CD14-positive monocyte (primary cell): ENCODE results near the gene PAXIP1. TPM values are rescaled to one million over a fixed set of nuclear protein-coding genes. Genes with fewer than 3 reads are reported as not detected.

ENCODE experiments used
- DNase-seq, 3 donors: peaks; one replicate each; pipeline ENCODE4 v3.0.0-alpha.2; 2011 to 2022
- H2AFZ ChIP-seq: 2 replicates; pipeline ENCODE4 v1.6.0; 2012; ENCODE audit warnings: mild to moderate bottlenecking, low read depth, low read length, inconsistent platforms; ENCODE audit not compliant: insufficient read depth, poor library complexity, severe bottlenecking
- H3K27ac ChIP-seq, 2 donors: 1 replicate in 1 of 2; 2 replicates in 1 of 2; pipeline ENCODE4 v1.5.1; 2012 to 2013; ENCODE audit warnings: low read length in 2 of 2, control low read depth in 1 of 2, inconsistent platforms in 1 of 2, low read depth in 1 of 2, mild to moderate bottlenecking in 1 of 2
- H3K27me3 ChIP-seq, 2 donors: one replicate each; pipeline versions ENCODE4 v1.6.0 to v1.6.1; 2011 to 2013; ENCODE audit warnings: low read length in 2 of 2; ENCODE audit not compliant: control insufficient read depth in 2 of 2, insufficient read depth in 2 of 2
- H3K36me3 ChIP-seq, 2 donors: replicated peaks in 1 of 2; 1 replicate in 1 of 2; 2 replicates in 1 of 2; pipeline versions ENCODE4 v1.5.1 to v1.6.1; 2012 to 2013; ENCODE audit warnings: low read length in 2 of 2, control low read depth in 1 of 2, inconsistent platforms in 1 of 2, mild to moderate bottlenecking in 1 of 2; ENCODE audit not compliant: insufficient read depth in 2 of 2, control insufficient read depth in 1 of 2
- H3K4me1 ChIP-seq, 2 donors: 1 replicate in 1 of 2; 2 replicates in 1 of 2; pipeline versions ENCODE4 v1.5.1 to v1.6.1; 2012 to 2013; ENCODE audit warnings: low read length in 2 of 2, control low read depth in 1 of 2, inconsistent platforms in 1 of 2, mild to moderate bottlenecking in 1 of 2, moderate library complexity in 1 of 2; ENCODE audit not compliant: insufficient read depth in 2 of 2, control insufficient read depth in 1 of 2
- H3K4me2 ChIP-seq: replicated peaks from 2 replicates; pipeline ENCODE3; 2012; ENCODE audit warnings: low read length, moderate library complexity, mild to moderate bottlenecking; ENCODE audit not compliant: poor library complexity, severe bottlenecking; ENCODE audit errors: extremely low read depth
- H3K4me3 ChIP-seq, 3 experiments: fragments of 200-600 bp in 1 of 3; sonication (generic) in 1 of 3; replicated peaks in 1 of 3; 1 replicate in 2 of 3; 2 replicates in 1 of 3; pipeline ENCODE4 v1.5.1; 2011 to 2013; ENCODE audit warnings: low read length in 3 of 3, mild to moderate bottlenecking in 3 of 3, control low read depth in 2 of 3, low read depth in 2 of 3, inconsistent platforms in 1 of 3, moderate library complexity in 1 of 3
- H3K79me2 ChIP-seq: 2 replicates; pipeline ENCODE4 v1.6.0; 2012; ENCODE audit warnings: mild to moderate bottlenecking, control low read depth, inconsistent platforms, low read length, moderate library complexity; ENCODE audit not compliant: insufficient read depth
- H3K9ac ChIP-seq: 2 replicates; pipeline ENCODE4 v1.6.0; 2017; ENCODE audit warnings: low read length, mild to moderate bottlenecking; ENCODE audit not compliant: insufficient read depth, poor library complexity, severe bottlenecking
- H3K9me3 ChIP-seq, 2 donors: replicated peaks in 1 of 2; 1 replicate in 1 of 2; 2 replicates in 1 of 2; pipeline versions ENCODE4 v1.5.1 to v1.6.1; 2012 to 2013; ENCODE audit warnings: low read length in 2 of 2, control low read depth in 1 of 2; ENCODE audit not compliant: control insufficient read depth in 1 of 2, insufficient read depth in 1 of 2
- H4K20me1 ChIP-seq: 2 replicates; pipeline ENCODE4 v1.6.0; 2012; ENCODE audit warnings: mild to moderate bottlenecking, low read length, control low read depth, moderate library complexity; ENCODE audit not compliant: insufficient read depth
- H3K27ac Mint-ChIP-seq, 7 donors: one replicate each; pipeline ENCODE4 v1.8.0; 2020; ENCODE audit warnings: mild to moderate bottlenecking in 7 of 7, mixed read lengths in 7 of 7, moderate library complexity in 6 of 7, inconsistent platforms in 2 of 7
- H3K27me3 Mint-ChIP-seq, 3 donors: one replicate each; pipeline ENCODE4 v1.8.0; 2021 to 2022; ENCODE audit warnings: low read depth in 3 of 3, mild to moderate bottlenecking in 3 of 3, mixed read lengths in 3 of 3, moderate library complexity in 3 of 3, inconsistent platforms in 1 of 3
- H3K36me3 Mint-ChIP-seq, 2 donors: one replicate each; pipeline ENCODE4 v1.8.0; 2020; ENCODE audit warnings: mixed read lengths in 2 of 2, inconsistent platforms in 1 of 2, mild to moderate bottlenecking in 1 of 2
- H3K4me1 Mint-ChIP-seq: one replicate; pipeline ENCODE4 v1.8.0; 2020; ENCODE audit warnings: mild to moderate bottlenecking, mixed read lengths
- H3K4me3 Mint-ChIP-seq, 2 donors: one replicate each; pipeline ENCODE4 v1.8.0; 2020; ENCODE audit warnings: mild to moderate bottlenecking in 2 of 2, mixed read lengths in 2 of 2, moderate library complexity in 1 of 2
- H3K9me3 Mint-ChIP-seq, 7 donors: one replicate each; pipeline ENCODE4 v1.8.0; 2020 to 2022; ENCODE audit warnings: mixed read lengths in 7 of 7, mild to moderate bottlenecking in 6 of 7, moderate library complexity in 6 of 7, inconsistent platforms in 2 of 7
- WGBS: methylation state at CpG from one replicate; pipeline ENCODE4 v1.1.5; 2013; ENCODE audit warnings: missing lambda C conversion rate; ENCODE audit not compliant: insufficient coverage; 5-methylcytosine and 5-hydroxymethylcytosine counted together
- intact Hi-C, 2 donors: fragments of 100-400 bp; cut with micrococcal nuclease; formaldehyde crosslinking; loops; one replicate each; pipeline versions ENCODE4 v1.15.0 to v1.15.1; 2023
- polyA plus RNA-seq, 3 donors: library from polyadenylated mRNA; depleted of rRNA in 1 of 3; unstranded in 2 of 3; stranded (reverse) in 1 of 3; fragments of 300-500 nt in 2 of 3; fragments of >200 nt in 1 of 3; fragmentation: Illumina TruSeq in 2 of 3; gene quantifications; 1 replicate in 2 of 3; 2 replicates in 1 of 3; pipeline ENCODE4 v1.2.3, GENCODE V29; 2012 to 2021
- TF ChIP-seq, protein P1 (sequence below): fragments of 200-600 bp; IDR thresholded peaks from one replicate; pipeline ENCODE4 v1.8.0; 2022; ENCODE audit warnings: antibody characterized with exemption, mild to moderate bottlenecking

The PAXIP1 gene
- polyA plus RNA-seq, 3 donors: 0.44 to 8.4 (median 0.58) TPM

DNA sequence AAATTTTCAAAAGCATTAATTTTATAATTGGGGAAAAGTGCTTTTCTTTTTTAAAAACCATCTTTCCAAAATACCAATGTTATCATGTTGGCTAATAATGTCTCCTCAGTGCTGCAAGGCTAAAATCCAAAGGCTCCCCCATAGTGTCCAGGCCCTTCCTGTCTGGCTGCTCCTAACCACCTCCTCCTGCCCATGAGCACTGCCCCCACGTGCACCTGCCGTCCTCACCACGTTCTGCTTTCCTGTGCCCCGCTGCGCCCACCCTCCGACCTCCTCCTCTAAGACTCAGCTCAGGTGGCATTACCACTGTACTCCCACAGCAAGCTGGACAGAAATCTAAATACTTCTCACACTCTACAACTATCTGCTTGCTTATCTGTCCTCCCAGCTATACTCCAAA, 17.7 kb downstream of the PAXIP1 start:
- no peaks in the 10 kb centered on the region for H3K27me3 Mint-ChIP-seq
- H3K4me3 Mint-ChIP-seq: no peak overlapping the region
- TF ChIP-seq, protein P1, sequence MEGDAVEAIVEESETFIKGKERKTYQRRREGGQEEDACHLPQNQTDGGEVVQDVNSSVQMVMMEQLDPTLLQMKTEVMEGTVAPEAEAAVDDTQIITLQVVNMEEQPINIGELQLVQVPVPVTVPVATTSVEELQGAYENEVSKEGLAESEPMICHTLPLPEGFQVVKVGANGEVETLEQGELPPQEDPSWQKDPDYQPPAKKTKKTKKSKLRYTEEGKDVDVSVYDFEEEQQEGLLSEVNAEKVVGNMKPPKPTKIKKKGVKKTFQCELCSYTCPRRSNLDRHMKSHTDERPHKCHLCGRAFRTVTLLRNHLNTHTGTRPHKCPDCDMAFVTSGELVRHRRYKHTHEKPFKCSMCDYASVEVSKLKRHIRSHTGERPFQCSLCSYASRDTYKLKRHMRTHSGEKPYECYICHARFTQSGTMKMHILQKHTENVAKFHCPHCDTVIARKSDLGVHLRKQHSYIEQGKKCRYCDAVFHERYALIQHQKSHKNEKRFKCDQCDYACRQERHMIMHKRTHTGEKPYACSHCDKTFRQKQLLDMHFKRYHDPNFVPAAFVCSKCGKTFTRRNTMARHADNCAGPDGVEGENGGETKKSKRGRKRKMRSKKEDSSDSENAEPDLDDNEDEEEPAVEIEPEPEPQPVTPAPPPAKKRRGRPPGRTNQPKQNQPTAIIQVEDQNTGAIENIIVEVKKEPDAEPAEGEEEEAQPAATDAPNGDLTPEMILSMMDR: no peak
- H4K20me1 ChIP-seq: no peaks in the 10 kb centered on the region
- no peak overlapping the region for H3K9ac ChIP-seq
- no peak for DNase-seq
- no peak overlapping the region for H3K27ac Mint-ChIP-seq
- no peaks in the 10 kb centered on the region for H3K4me1 Mint-ChIP-seq
- H3K9me3 Mint-ChIP-seq: no peaks in the 10 kb centered on the region
- peaks cover 29 to 53% of the 10 kb centered on the region in 2 donors for H3K36me3 Mint-ChIP-seq
- H3K79me2 ChIP-seq: no peaks in the 10 kb centered on the region
- H3K4me1 ChIP-seq: no peaks in the 10 kb centered on the region
- H3K27ac ChIP-seq: no peak overlapping the region
- WGBS: 73% methylated on average over 6 of the region's 6 CpGs
- intact Hi-C loops: no loop called here
- H3K9me3 ChIP-seq: no peaks in the 10 kb centered on the region
- H3K4me2 ChIP-seq: no peak overlapping the region
- H3K36me3 ChIP-seq: peaks cover 17 to 48% of the 10 kb centered on the region in 2 donors
- H3K27me3 ChIP-seq: no peaks in the 10 kb centered on the region
- no peak overlapping the region for H2AFZ ChIP-seq
- no peak overlapping the region for H3K4me3 ChIP-seq

DNA sequence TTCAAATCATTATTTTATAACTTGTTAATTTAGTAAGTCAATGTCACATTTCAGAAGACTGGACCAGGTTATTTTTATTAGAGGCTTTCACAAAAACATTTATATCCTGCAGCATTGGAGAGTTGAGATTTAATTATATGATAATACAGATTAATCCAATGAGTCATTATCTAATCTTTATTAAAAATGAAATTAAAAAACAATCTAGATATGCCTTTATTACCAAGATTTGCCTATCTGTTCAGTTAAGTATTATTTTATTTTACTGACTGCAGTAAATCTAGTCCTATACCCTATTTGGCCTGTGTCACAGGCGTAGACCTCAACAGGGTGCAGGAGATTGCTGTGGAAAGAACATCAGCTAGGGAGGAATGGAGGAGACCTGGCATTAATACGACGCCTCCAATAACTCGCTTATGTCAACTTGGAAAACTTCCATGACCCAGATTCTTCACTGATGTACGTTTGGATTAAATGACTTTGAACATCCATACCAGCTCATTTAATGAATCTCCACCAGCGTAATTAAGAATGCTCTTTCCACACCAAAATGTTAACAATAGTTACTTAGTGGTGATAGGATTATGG, 18.2 kb downstream of the PAXIP1 start:
- WGBS: 100% methylated on average over 1 of the region's 6 CpGs
- Histone ChIP-seq H3K4me3 (no peak overlapping the region), H4K20me1 (no peaks in the 10 kb centered on the region), H3K27me3 (no peaks in the 10 kb centered on the region), H2AFZ (no peak overlapping the region), H3K79me2 (no peaks in the 10 kb centered on the region), H3K4me2 (no peak overlapping the region), H3K36me3 (peaks cover 16 to 49% of the 10 kb centered on the region in 2 donors), H3K9me3 (no peaks in the 10 kb centered on the region), H3K4me1 (no peaks in the 10 kb centered on the region), H3K27ac (no peak overlapping the region), H3K9ac (no peak overlapping the region)
- no peak overlapping the region for H3K4me3 Mint-ChIP-seq
- no peak overlapping the region for H3K27ac Mint-ChIP-seq
- TF ChIP-seq, protein P1: no peak
- intact Hi-C loops: no loop called here
- no peaks in the 10 kb centered on the region for H3K4me1 Mint-ChIP-seq
- no peaks in the 10 kb centered on the region for H3K9me3 Mint-ChIP-seq
- peaks cover 30 to 50% of the 10 kb centered on the region in 2 donors for H3K36me3 Mint-ChIP-seq
- DNase-seq: no peak
- H3K27me3 Mint-ChIP-seq: no peaks in the 10 kb centered on the region
